ENCODE data around the gene TNFSF12. TPM values are rescaled to one million over a fixed set of nuclear protein-coding genes. Genes with fewer than 3 reads are reported as not detected.

The TNFSF12 gene, protein sequence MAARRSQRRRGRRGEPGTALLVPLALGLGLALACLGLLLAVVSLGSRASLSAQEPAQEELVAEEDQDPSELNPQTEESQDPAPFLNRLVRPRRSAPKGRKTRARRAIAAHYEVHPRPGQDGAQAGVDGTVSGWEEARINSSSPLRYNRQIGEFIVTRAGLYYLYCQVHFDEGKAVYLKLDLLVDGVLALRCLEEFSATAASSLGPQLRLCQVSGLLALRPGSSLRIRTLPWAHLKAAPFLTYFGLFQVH
- 3.1 TPM in 2 replicates for polyA plus RNA-seq (2013)

- no CpG with 5 or more reads among the region's 65 CpGs for WGBS (ENCODE audit: extremely low coverage, insufficient coverage, insufficient read length)
- Histone ChIP-seq H3K79me2 (ENCODE audit: control insufficient read depth, insufficient read depth, low read length, poor library complexity) (no peaks in the 10 kb centered on the region), H4K8ac (ENCODE audit: low read depth, low read length) (peak within 1 kb of the TSS; percentile 87), H3K27me3 (ENCODE audit: insufficient read depth, low read length) (no peaks in the 10 kb centered on the region), H2BK120ac (ENCODE audit: insufficient read depth, low read length, poor library complexity) (no peak within 1 kb of the TSS), H4K91ac (ENCODE audit: low read depth, low read length) (peak within 1 kb of the TSS; percentile 72), H2AFZ (ENCODE audit: insufficient read depth, low read length, poor library complexity) (peak within 1 kb of the TSS; percentile 87), H2BK12ac (ENCODE audit: low read length) (no peak within 1 kb of the TSS), H3K23ac (ENCODE audit: low read length) (no peak within 1 kb of the TSS), H3K14ac (ENCODE audit: low read length) (peak within 1 kb of the TSS; percentile 96), H2BK5ac (ENCODE audit: low read depth, low read length, poor library complexity) (no peak within 1 kb of the TSS), H3K18ac (ENCODE audit: low read length) (peak within 1 kb of the TSS; percentile 74), H3K4me2 (ENCODE audit: low read length) (peak within 1 kb of the TSS; percentile 99), H3K9me3 (ENCODE audit: insufficient read depth, low read depth, low read length) (no peaks in the 10 kb centered on the region), H3K36me3 (ENCODE audit: control insufficient read depth in 1 of 2, insufficient read depth in 2 of 2, low read length in 2 of 2) (no peaks in the 10 kb centered on the region), H3K9ac (ENCODE audit: low read length) (peak within 1 kb of the TSS; percentile 65), H3K27ac (ENCODE audit: low read depth, low read length) (no peak within 1 kb of the TSS), H3K4me3 (ENCODE audit: low read depth, low read length) (peak within 1 kb of the TSS; percentile 79), H3K79me1 (ENCODE audit: low read length) (peaks cover 6% of the 10 kb centered on the region), H4K12ac (ENCODE audit: low read depth, low read length) (peak within 1 kb of the TSS; percentile 90), H3K4me1 (ENCODE audit: control insufficient read depth in 1 of 2, insufficient read depth in 2 of 2, low read length in 2 of 2) (peaks cover 6 to 10% of the 10 kb centered on the region in 2 experiments), H3K4ac (ENCODE audit: low read depth, low read length) (peak within 1 kb of the TSS; percentile 16), H2AK5ac (ENCODE audit: low read length) (no peak within 1 kb of the TSS)
- DNase-seq: peak in 1 of 2 donors; percentile 44
Observed at GRCh38 chr17:7548585-7549400, at the start of gene TNFSF12. TNFSF12 (plus strand) TSS chr17:7549058; CDS start chr17:7549154, 96 bp downstream.

GRCh38 chr17:7499161-7499560 lies 49.7 kb upstream of the TNFSF12 start:
- H3K23ac ChIP-seq (ENCODE audit: low read length): no peak overlapping the region
- no peak overlapping the region for H3K18ac ChIP-seq (ENCODE audit: low read length)
- H2BK5ac ChIP-seq (ENCODE audit: low read depth, low read length, poor library complexity): no peak overlapping the region
- H3K27me3 ChIP-seq (ENCODE audit: insufficient read depth, low read length): no peaks in the 10 kb centered on the region
- no CpG with 5 or more reads among the region's 11 CpGs for WGBS (ENCODE audit: extremely low coverage, insufficient coverage, insufficient read length)
- H3K9me3 ChIP-seq (ENCODE audit: insufficient read depth, low read depth, low read length): peaks cover 2% of the 10 kb centered on the region
- no peak overlapping the region for H4K12ac ChIP-seq (ENCODE audit: low read depth, low read length)
- no peak overlapping the region for H3K4ac ChIP-seq (ENCODE audit: low read depth, low read length)
- H2AK5ac ChIP-seq (ENCODE audit: low read length): no peak overlapping the region
- H2BK120ac ChIP-seq (ENCODE audit: insufficient read depth, low read length, poor library complexity): no peak overlapping the region
- H2AFZ ChIP-seq (ENCODE audit: insufficient read depth, low read length, poor library complexity): no peak overlapping the region
- H3K27ac ChIP-seq (ENCODE audit: low read depth, low read length): no peak overlapping the region
- H3K79me1 ChIP-seq (ENCODE audit: low read length): no peaks in the 10 kb centered on the region
- H3K36me3 ChIP-seq (ENCODE audit: control insufficient read depth in 1 of 2, insufficient read depth in 2 of 2, low read length in 2 of 2): peaks cover 70 to 81% of the 10 kb centered on the region in 2 experiments
- no peak overlapping the region for H3K9ac ChIP-seq (ENCODE audit: low read length)
- no peak overlapping the region for H3K4me2 ChIP-seq (ENCODE audit: low read length)
- H3K14ac ChIP-seq (ENCODE audit: low read length): no peak overlapping the region
- no peak overlapping the region for H4K8ac ChIP-seq (ENCODE audit: low read depth, low read length)
- H4K91ac ChIP-seq (ENCODE audit: low read depth, low read length): no peak overlapping the region
- H2BK12ac ChIP-seq (ENCODE audit: low read length): no peak overlapping the region
- DNase-seq: no peak
- no peaks in the 10 kb centered on the region for H3K4me1 ChIP-seq (ENCODE audit: control insufficient read depth in 1 of 2, insufficient read depth in 2 of 2, low read length in 2 of 2)
- H3K79me2 ChIP-seq (ENCODE audit: control insufficient read depth, insufficient read depth, low read length, poor library complexity): no peaks in the 10 kb centered on the region
- H3K4me3 ChIP-seq (ENCODE audit: low read depth, low read length): no peak overlapping the region

GRCh38 chr17:7501729-7502128 lies 47.1 kb upstream of the TNFSF12 start:
- peaks cover 2% of the 10 kb centered on the region for H3K9me3 ChIP-seq (ENCODE audit: insufficient read depth, low read depth, low read length)
- no peak overlapping the region for H3K4me3 ChIP-seq (ENCODE audit: low read depth, low read length)
- WGBS (ENCODE audit: extremely low coverage, insufficient coverage, insufficient read length): 100% methylated on average over 1 of the region's 14 CpGs

GRCh38 chr17:7502171-7502847 lies 46.5 kb upstream of the TNFSF12 start:
- H2AK5ac ChIP-seq (ENCODE audit: low read length): no peak overlapping the region
- no peak overlapping the region for H2BK5ac ChIP-seq (ENCODE audit: low read depth, low read length, poor library complexity)
- no peak overlapping the region for H2BK12ac ChIP-seq (ENCODE audit: low read length)
- no peak overlapping the region for H3K18ac ChIP-seq (ENCODE audit: low read length)
- H3K9me3 ChIP-seq (ENCODE audit: insufficient read depth, low read depth, low read length): peaks cover 2% of the 10 kb centered on the region
- H3K4me1 ChIP-seq (ENCODE audit: control insufficient read depth in 1 of 2, insufficient read depth in 2 of 2, low read length in 2 of 2): no peaks in the 10 kb centered on the region
- H3K36me3 ChIP-seq (ENCODE audit: control insufficient read depth in 1 of 2, insufficient read depth in 2 of 2, low read length in 2 of 2): peaks cover 66 to 82% of the 10 kb centered on the region in 2 experiments
- WGBS (ENCODE audit: extremely low coverage, insufficient coverage, insufficient read length): no CpG with 5 or more reads among the region's 20 CpGs
- H3K14ac ChIP-seq (ENCODE audit: low read length): no peak overlapping the region
- H4K91ac ChIP-seq (ENCODE audit: low read depth, low read length): no peak overlapping the region
- no peaks in the 10 kb centered on the region for H3K79me2 ChIP-seq (ENCODE audit: control insufficient read depth, insufficient read depth, low read length, poor library complexity)
- H2AFZ ChIP-seq (ENCODE audit: insufficient read depth, low read length, poor library complexity): no peak overlapping the region
- H3K9ac ChIP-seq (ENCODE audit: low read length): no peak overlapping the region
- H4K8ac ChIP-seq (ENCODE audit: low read depth, low read length): no peak overlapping the region
- DNase-seq: no peak
- no peak overlapping the region for H4K12ac ChIP-seq (ENCODE audit: low read depth, low read length)
- H3K27me3 ChIP-seq (ENCODE audit: insufficient read depth, low read length): no peaks in the 10 kb centered on the region
- no peak overlapping the region for H3K4me2 ChIP-seq (ENCODE audit: low read length)
- no peak overlapping the region for H3K27ac ChIP-seq (ENCODE audit: low read depth, low read length)
- H3K4me3 ChIP-seq (ENCODE audit: low read depth, low read length): no peak overlapping the region
- no peak overlapping the region for H2BK120ac ChIP-seq (ENCODE audit: insufficient read depth, low read length, poor library complexity)
- no peak overlapping the region for H3K23ac ChIP-seq (ENCODE audit: low read length)
- H3K79me1 ChIP-seq (ENCODE audit: low read length): no peaks in the 10 kb centered on the region
- H3K4ac ChIP-seq (ENCODE audit: low read depth, low read length): no peak overlapping the region

More at GRCh38 chr17:7501729-7502128, 47.1 kb upstream of the TNFSF12 start:
- no peaks in the 10 kb centered on the region for H3K79me1 ChIP-seq (ENCODE audit: low read length)
- no peak overlapping the region for H2BK12ac ChIP-seq (ENCODE audit: low read length)
- no peaks in the 10 kb centered on the region for H3K4me1 ChIP-seq (ENCODE audit: control insufficient read depth in 1 of 2, insufficient read depth in 2 of 2, low read length in 2 of 2)
- no peak overlapping the region for H3K23ac ChIP-seq (ENCODE audit: low read length)
- no peaks in the 10 kb centered on the region for H3K27me3 ChIP-seq (ENCODE audit: insufficient read depth, low read length)
- no peak overlapping the region for H2BK120ac ChIP-seq (ENCODE audit: insufficient read depth, low read length, poor library complexity)
- no peak overlapping the region for H3K27ac ChIP-seq (ENCODE audit: low read depth, low read length)
- no peak overlapping the region for H2BK5ac ChIP-seq (ENCODE audit: low read depth, low read length, poor library complexity)
- H2AK5ac ChIP-seq (ENCODE audit: low read length): no peak overlapping the region
- no peak for DNase-seq
- H3K9ac ChIP-seq (ENCODE audit: low read length): no peak overlapping the region
- H4K91ac ChIP-seq (ENCODE audit: low read depth, low read length): no peak overlapping the region
- no peaks in the 10 kb centered on the region for H3K79me2 ChIP-seq (ENCODE audit: control insufficient read depth, insufficient read depth, low read length, poor library complexity)
- H3K4me2 ChIP-seq (ENCODE audit: low read length): no peak overlapping the region
- H4K8ac ChIP-seq (ENCODE audit: low read depth, low read length): no peak overlapping the region
- no peak overlapping the region for H4K12ac ChIP-seq (ENCODE audit: low read depth, low read length)
- no peak overlapping the region for H3K18ac ChIP-seq (ENCODE audit: low read length)
- H2AFZ ChIP-seq (ENCODE audit: insufficient read depth, low read length, poor library complexity): no peak overlapping the region
- H3K14ac ChIP-seq (ENCODE audit: low read length): no peak overlapping the region
- peaks cover 69 to 82% of the 10 kb centered on the region in 2 experiments for H3K36me3 ChIP-seq (ENCODE audit: control insufficient read depth in 1 of 2, insufficient read depth in 2 of 2, low read length in 2 of 2)
- no peak overlapping the region for H3K4ac ChIP-seq (ENCODE audit: low read depth, low read length)
